Measurements from ENCODE around the gene DYNC1H1. TPM values are rescaled to one million over a fixed set of nuclear protein-coding genes. Genes with fewer than 3 reads are reported as not detected.

Gene DYNC1H1
- total RNA-seq, 1 experiment from 2014 or later = 361 TPM

DNA sequence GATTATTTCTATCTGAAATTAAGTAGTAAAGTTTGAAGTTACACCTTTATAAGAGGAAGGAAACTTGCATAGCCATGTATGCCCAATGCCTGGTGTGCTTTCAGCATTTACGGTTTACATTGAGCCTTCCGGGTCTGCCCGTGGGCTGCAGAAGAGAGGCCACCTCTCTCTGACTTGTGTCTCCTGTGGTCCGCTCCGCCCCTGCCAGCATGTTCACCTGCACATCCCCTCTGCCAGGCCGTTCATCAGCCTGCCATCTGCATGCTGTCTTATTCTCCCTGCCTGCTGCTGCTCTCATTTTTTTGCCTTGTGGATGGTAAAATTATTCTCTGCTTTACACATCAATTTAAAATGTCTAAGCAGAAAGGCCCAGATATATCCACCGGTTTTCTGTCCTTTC lies 41.5 kb upstream of the DYNC1H1 start:
- Histone ChIP-seq H3K9ac (ENCODE audit: low read length) (no peak overlapping the region), H3K9me3 (ENCODE audit: control insufficient read depth in 1 of 2, insufficient read depth in 1 of 2, low read depth in 1 of 2, low read length in 2 of 2) (no peaks in the 10 kb centered on the region), H3K27ac (ENCODE audit: low read depth, low read length) (no peak overlapping the region), H3K36me3 (ENCODE audit: control insufficient read depth in 1 of 2, insufficient read depth in 2 of 2, low read length in 2 of 2) (no peaks in the 10 kb centered on the region; a peak in 2 of 4 replicates), H3K9me2 (ENCODE audit: insufficient read depth) (no peaks in the 10 kb centered on the region), H3K79me2 (ENCODE audit: insufficient read depth, low read length) (no peaks in the 10 kb centered on the region), H2AFZ (ENCODE audit: low read depth, low read length, poor library complexity, severe bottlenecking) (no peak overlapping the region), H3K4me3 (replicated peaks in 1 of 2; ENCODE audit: low read depth in 1 of 2, low read length in 2 of 2) (no peak overlapping the region), H3K4me2 (ENCODE audit: low read length) (no peak overlapping the region), H3K4me1 (ENCODE audit: control insufficient read depth in 1 of 2, insufficient read depth in 2 of 2, low read length in 2 of 2) (no peaks in the 10 kb centered on the region), H4K20me1 (ENCODE audit: insufficient read depth) (no peaks in the 10 kb centered on the region), H3K27me3 (ENCODE audit: insufficient read depth, low read length) (no peaks in the 10 kb centered on the region)
- ChIA-PET RAD21 (ENCODE audit: low non-redundant PET in 1 of 2, low total read pairs in 2 of 2, uncharacterized antibody in 2 of 2, unreplicated experiment in 2 of 2) (no interaction called here), POLR2A (no interaction called here), CTCF (no interaction called here)
- DNase-seq (ENCODE audit: low read depth, low spot score) = no peak
- intact Hi-C loops (cut with micrococcal nuclease) = no loop called here
- TF ChIP-seq, protein P1, sequence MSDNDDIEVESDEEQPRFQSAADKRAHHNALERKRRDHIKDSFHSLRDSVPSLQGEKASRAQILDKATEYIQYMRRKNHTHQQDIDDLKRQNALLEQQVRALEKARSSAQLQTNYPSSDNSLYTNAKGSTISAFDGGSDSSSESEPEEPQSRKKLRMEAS (IDR thresholded peaks at IDR 0.05) = no peak
- TF ChIP-seq SIN3A (IDR thresholded peaks at IDR 0.05; ENCODE audit: low read depth) (no peak), CEBPB (IDR thresholded peaks at IDR 0.05; ENCODE audit: low read depth) (no peak)
- BruUV-seq (replicated peaks) = no TSS peak
- no peak for ATAC-seq

DNA sequence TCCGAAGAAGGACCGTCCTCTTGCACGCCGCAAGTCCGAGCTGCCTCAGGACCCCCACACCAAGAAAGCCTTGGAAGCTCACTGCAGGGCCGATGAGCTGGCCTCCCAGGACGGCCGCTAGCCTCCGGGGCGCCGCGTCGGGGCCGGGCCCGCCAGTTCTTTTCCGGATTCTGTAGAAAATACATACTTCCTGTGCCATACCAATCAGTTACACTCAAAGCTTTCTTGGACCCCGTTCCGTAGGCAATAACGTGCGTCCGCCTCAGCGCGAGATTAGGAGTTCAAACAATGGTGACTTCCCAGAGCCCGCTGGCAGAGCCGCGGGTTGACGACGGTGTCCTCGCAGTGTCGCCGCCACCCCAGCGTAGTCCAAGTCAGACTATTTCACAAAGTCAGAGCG lies 39.2 kb upstream of the DYNC1H1 start:
- Histone ChIP-seq H2AFZ (ENCODE audit: low read depth, low read length, poor library complexity, severe bottlenecking) (no peak overlapping the region), H3K9me3 (ENCODE audit: control insufficient read depth in 1 of 2, insufficient read depth in 1 of 2, low read depth in 1 of 2, low read length in 2 of 2) (no peaks in the 10 kb centered on the region), H3K36me3 (ENCODE audit: control insufficient read depth in 1 of 2, insufficient read depth in 2 of 2, low read length in 2 of 2) (no peaks in the 10 kb centered on the region; a peak in 1 of 4 replicates), H3K9me2 (ENCODE audit: insufficient read depth) (no peaks in the 10 kb centered on the region), H3K4me2 (ENCODE audit: low read length) (no peak overlapping the region), H3K4me1 (ENCODE audit: control insufficient read depth in 1 of 2, insufficient read depth in 2 of 2, low read length in 2 of 2) (no peaks in the 10 kb centered on the region), H3K4me3 (replicated peaks in 1 of 2; ENCODE audit: low read depth in 1 of 2, low read length in 2 of 2) (no peak overlapping the region), H4K20me1 (ENCODE audit: insufficient read depth) (no peaks in the 10 kb centered on the region), H3K27ac (ENCODE audit: low read depth, low read length) (no peak overlapping the region), H3K79me2 (ENCODE audit: insufficient read depth, low read length) (no peaks in the 10 kb centered on the region), H3K9ac (ENCODE audit: low read length) (no peak overlapping the region), H3K27me3 (ENCODE audit: insufficient read depth, low read length) (no peaks in the 10 kb centered on the region)
- ChIA-PET POLR2A (no interaction called here), RAD21 (ENCODE audit: low non-redundant PET in 1 of 2, low total read pairs in 2 of 2, uncharacterized antibody in 2 of 2, unreplicated experiment in 2 of 2) (no interaction called here), CTCF (no interaction called here)
- intact Hi-C loops (cut with micrococcal nuclease) = no loop called here
- TF ChIP-seq, protein P2, sequence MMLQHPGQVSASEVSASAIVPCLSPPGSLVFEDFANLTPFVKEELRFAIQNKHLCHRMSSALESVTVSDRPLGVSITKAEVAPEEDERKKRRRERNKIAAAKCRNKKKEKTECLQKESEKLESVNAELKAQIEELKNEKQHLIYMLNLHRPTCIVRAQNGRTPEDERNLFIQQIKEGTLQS (IDR thresholded peaks at IDR 0.05) = no peak
- TF ChIP-seq EGR1 (IDR thresholded peaks at IDR 0.05; ENCODE audit: low read depth) (no peak), EZH2phosphoT487 (IDR thresholded peaks at IDR 0.05; ENCODE audit: borderline replicate concordance) (no peak), SRF (IDR thresholded peaks at IDR 0.05; ENCODE audit: low read depth) (no peak), SP1 (IDR thresholded peaks at IDR 0.05; ENCODE audit: low read depth) (no peak), CEBPB (IDR thresholded peaks at IDR 0.05; ENCODE audit: low read depth) (no peak), YY1 (IDR thresholded peaks at IDR 0.05; ENCODE audit: extremely low read depth, insufficient replicate concordance, low read depth, low read length) (no peak), TCF7L2 (IDR thresholded peaks at IDR 0.05; ENCODE audit: borderline replicate concordance, extremely low read depth, insufficient read depth, insufficient read length) (no peak), FOSL1 (IDR thresholded peaks at IDR 0.05; ENCODE audit: low read depth) (no peak), ZFX (IDR thresholded peaks at IDR 0.05) (no peak), CBX3 (IDR thresholded peaks at IDR 0.05; ENCODE audit: low read depth) (no peak), POLR2A (IDR thresholded peaks at IDR 0.05; ENCODE audit: borderline replicate concordance, extremely low read depth, insufficient read depth, insufficient read length) (no peak), JUND (IDR thresholded peaks at IDR 0.05) (no peak)
- TF ChIP-seq, protein P3, sequence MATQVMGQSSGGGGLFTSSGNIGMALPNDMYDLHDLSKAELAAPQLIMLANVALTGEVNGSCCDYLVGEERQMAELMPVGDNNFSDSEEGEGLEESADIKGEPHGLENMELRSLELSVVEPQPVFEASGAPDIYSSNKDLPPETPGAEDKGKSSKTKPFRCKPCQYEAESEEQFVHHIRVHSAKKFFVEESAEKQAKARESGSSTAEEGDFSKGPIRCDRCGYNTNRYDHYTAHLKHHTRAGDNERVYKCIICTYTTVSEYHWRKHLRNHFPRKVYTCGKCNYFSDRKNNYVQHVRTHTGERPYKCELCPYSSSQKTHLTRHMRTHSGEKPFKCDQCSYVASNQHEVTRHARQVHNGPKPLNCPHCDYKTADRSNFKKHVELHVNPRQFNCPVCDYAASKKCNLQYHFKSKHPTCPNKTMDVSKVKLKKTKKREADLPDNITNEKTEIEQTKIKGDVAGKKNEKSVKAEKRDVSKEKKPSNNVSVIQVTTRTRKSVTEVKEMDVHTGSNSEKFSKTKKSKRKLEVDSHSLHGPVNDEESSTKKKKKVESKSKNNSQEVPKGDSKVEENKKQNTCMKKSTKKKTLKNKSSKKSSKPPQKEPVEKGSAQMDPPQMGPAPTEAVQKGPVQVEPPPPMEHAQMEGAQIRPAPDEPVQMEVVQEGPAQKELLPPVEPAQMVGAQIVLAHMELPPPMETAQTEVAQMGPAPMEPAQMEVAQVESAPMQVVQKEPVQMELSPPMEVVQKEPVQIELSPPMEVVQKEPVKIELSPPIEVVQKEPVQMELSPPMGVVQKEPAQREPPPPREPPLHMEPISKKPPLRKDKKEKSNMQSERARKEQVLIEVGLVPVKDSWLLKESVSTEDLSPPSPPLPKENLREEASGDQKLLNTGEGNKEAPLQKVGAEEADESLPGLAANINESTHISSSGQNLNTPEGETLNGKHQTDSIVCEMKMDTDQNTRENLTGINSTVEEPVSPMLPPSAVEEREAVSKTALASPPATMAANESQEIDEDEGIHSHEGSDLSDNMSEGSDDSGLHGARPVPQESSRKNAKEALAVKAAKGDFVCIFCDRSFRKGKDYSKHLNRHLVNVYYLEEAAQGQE (IDR thresholded peaks at IDR 0.05; ENCODE audit: low read depth) = no peak
- no peak for DNase-seq (ENCODE audit: low read depth, low spot score)
- BruUV-seq (replicated peaks) = no TSS peak
- no peak for ATAC-seq

Data from HCT116 (cell line).